HAP-1 (cell line): ENCODE results near the gene RAB31.
A peak's percentile ranks its signal among the peaks of the same experiment; 100 is the strongest.
"Not testable (repeated sequence)": the region's sequence is repeated elsewhere in the genome, so short reads cannot be mapped to it uniquely, and the experiment has no call there.

Experiments
- DNase-seq, 2 experiments: peaks; one replicate each; pipeline ENCODE4 v3.0.0-alpha.2; 2016 to 2020; ENCODE audit warnings: low spot score in 2 of 2
- H3K27me3 ChIP-seq: fragments of 250-450 bp; sonication (Bioruptor Pico); 2 replicates; pipeline ENCODE4 v1.5.1; 2020; ENCODE audit warnings: low read depth, mild to moderate bottlenecking, moderate library complexity
- H3K36me3 ChIP-seq: fragments of 250-450 bp; sonication (Bioruptor Pico); replicated peaks from 2 replicates; pipeline ENCODE4 v1.5.1; 2020; ENCODE audit warnings: mild to moderate bottlenecking
- H3K4me1 ChIP-seq: fragments of 250-450 bp; sonication (Bioruptor Pico); 2 replicates; pipeline ENCODE4 v1.5.1; 2020; ENCODE audit warnings: mild to moderate bottlenecking
- H3K4me3 ChIP-seq: fragments of 250-450 bp; sonication (Bioruptor Pico); 2 replicates; pipeline ENCODE4 v1.5.1; 2020; ENCODE audit warnings: mild to moderate bottlenecking, moderate library complexity
- H3K9me3 ChIP-seq: fragments of 250-450 bp; sonication (Bioruptor Pico); 2 replicates; pipeline ENCODE4 v1.5.1; 2020; ENCODE audit warnings: mild to moderate bottlenecking, moderate library complexity
- in situ Hi-C: fragments of 300-500 bp; cut with MboI; formaldehyde crosslinking; loops from 3 replicates; pipeline ENCODE4 v1.14.3; 2020; ENCODE audit warnings: low sequenced_read_pairs, inconsistent platforms, mixed read lengths

Gene RAB31

DNA sequence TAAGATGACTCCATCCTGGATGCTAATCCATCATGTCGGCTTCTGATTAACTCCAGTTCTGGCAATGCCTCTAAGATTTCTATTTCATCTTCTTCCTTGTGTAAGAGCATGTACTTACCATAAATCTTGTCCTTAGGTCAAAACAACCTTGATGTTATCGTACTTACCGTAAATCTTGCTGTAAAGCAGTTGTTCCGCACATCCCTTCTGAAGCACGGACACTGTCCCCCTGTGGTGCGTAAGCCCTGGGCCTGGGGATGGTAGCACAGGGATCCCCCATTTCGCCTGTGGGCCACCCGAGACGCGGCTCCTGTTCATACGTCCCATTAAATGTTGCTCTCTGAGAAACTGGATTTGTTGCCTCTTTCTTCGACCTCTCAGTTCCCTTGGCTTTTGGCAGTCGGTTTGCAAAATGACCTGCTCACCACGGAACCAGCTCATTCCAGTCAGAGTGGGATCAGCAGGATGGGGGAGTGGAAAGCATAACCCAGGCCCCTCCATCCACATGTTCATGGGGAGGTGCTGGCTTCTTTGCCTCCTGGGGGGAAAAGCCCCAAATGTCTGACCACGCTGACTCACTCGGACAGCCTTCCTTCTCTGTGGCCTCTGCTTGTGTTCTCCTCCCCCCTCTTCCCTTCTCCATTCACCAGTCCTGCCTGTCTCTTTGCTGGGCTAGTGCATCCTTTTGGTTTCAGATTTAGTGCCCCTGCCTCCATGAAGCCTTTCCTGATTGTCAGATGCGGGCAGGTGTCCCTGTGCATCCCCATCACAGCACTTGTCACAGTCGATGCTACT is 49.9 kb downstream of the RAB31 start:
- H3K4me3 ChIP-seq, result no peak overlapping the region
- H3K27me3 ChIP-seq, result no peaks in the 10 kb centered on the region
- DNase-seq, result no peak
- no peaks in the 10 kb centered on the region for H3K36me3 ChIP-seq
- H3K9me3 ChIP-seq, result peaks cover under 1% of the 10 kb centered on the region; the same call in 1 of the 2 replicates
- in situ Hi-C loops, result no loop called here
- H3K4me1 ChIP-seq, result no peaks in the 10 kb centered on the region

DNA sequence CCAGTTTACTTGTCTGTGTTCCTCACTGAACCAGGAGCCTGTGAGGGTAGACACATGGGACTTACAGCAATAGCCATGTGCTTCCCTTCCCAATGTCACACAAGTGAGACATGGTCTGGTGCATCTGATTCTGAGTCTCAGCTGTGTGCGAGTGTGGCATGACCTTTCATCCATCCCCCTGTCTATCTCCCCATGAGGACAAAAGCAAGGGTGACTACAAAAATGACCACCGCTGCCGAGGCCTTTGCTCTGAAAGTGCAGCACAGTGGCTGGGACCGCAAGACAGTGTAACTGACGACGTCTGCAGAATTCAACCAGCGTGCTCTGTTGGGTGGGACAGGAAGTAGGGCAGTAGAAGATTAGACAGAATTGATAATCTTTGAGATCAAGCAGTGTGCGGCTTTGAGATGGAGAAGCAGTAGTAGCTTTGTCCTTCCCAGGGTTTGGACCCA is 50.5 kb downstream of the RAB31 start:
- no peak overlapping the region for H3K4me3 ChIP-seq
- no peaks in the 10 kb centered on the region for H3K4me1 ChIP-seq
- in situ Hi-C loops, result no loop called here
- DNase-seq, result no peak
- peaks cover 2% of the 10 kb centered on the region; the same call in 1 of the 2 replicates for H3K9me3 ChIP-seq
- no peaks in the 10 kb centered on the region for H3K27me3 ChIP-seq
- H3K36me3 ChIP-seq, result no peaks in the 10 kb centered on the region

DNA sequence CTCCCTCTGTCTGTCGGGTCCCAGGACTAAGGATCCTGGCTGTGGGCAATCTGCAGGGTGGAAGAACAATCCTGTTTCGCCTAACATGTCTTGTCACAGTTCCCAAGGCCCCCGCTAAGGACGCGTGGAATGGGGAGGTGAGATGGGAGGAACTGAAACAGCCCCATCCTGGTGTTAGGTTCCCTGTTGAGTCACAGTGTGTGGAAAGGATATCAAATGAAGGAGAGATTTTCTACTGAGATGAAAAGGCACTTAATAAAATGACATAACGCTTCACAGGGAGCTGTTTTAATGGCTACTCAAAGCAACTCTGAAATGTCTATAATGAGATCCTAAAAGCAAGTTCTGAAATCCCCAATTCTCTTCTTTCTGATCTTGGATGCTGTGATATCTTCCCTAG is 52.5 kb downstream of the RAB31 start:
- Histone ChIP-seq H3K4me3 (no peak overlapping the region), H3K36me3 (no peaks in the 10 kb centered on the region), H3K4me1 (no peaks in the 10 kb centered on the region), H3K27me3 (no peaks in the 10 kb centered on the region), H3K9me3 (peaks cover 2% of the 10 kb centered on the region; the same call in 1 of the 2 replicates)
- DNase-seq, result no peak
- in situ Hi-C loops, result no loop called here

DNA sequence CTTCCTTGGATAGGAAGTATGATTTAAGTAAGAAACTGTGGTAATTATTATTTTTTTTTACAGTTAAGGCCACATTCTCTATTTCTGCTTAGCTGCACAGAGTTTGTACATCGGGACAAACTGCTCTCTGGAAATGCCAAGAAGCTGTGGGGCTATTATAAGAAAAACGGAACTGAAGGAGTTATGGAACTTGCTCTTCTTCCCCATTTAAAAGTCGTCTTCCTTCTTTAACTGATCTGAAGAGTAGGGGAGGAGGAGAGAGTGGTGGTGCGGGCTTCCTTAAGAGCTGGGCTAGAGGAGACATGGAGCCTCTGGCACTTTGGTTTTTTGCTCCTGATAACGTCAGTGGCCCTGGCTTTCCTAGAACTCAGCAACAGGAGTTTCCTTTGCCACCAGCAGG is 54.4 kb downstream of the RAB31 start:
- H3K27me3 ChIP-seq, result no peaks in the 10 kb centered on the region
- no peak for DNase-seq
- no peaks in the 10 kb centered on the region for H3K36me3 ChIP-seq
- H3K4me3 ChIP-seq, result no peak overlapping the region
- no peaks in the 10 kb centered on the region for H3K4me1 ChIP-seq
- in situ Hi-C loops, result no loop called here
- peaks cover 2% of the 10 kb centered on the region; the same call in 1 of the 2 replicates for H3K9me3 ChIP-seq

DNA sequence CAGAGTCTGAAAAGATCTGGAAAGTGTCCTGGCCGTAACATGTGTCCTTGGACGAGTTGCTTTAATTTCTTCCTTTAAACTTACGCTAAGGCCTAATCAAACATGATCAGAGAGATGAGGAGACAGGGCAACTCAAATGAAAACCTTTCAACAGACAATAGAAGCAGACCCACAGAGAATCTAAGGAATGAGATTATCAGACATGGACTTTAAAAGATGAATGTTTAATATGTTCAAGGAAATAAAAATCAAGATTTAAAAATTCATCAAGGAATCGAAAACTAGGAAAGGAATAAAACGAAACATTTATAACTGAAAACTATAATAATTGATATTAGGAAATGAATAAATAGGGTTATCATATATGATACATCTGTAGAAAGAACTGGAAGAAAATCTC is 55.1 kb downstream of the RAB31 start:
- Histone ChIP-seq H3K36me3 (no peaks in the 10 kb centered on the region), H3K9me3 (peaks cover 2% of the 10 kb centered on the region; the same call in 1 of the 2 replicates), H3K27me3 (no peaks in the 10 kb centered on the region), H3K4me1 (no peaks in the 10 kb centered on the region; the same call in 1 of the 2 replicates), H3K4me3 (no peak overlapping the region)
- no peak for DNase-seq
- in situ Hi-C loops, result no loop called here

DNA sequence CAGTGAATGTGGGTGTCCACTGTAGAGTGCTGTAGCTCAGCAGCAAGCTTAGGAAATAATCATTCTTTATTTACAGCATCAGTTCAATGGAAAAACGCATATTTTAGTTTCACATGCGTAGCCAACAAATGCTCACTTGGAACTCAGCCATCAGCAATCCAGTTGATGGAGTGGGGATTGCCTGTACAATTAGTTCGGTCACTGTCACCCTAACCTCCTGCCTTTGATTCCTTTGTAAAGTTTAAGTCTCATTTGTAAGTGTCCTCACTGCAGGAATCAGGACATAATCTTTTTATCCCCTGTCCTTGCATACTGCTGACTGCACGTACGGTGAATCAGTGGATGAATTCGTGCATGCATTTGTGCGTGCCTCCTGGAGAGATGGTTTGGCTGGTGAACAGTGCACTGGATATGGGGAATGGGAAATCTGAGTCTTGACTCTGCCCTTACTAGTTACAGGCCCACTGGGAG is 55.9 kb downstream of the RAB31 start:
- Histone ChIP-seq H3K27me3 (no peaks in the 10 kb centered on the region), H3K36me3 (no peaks in the 10 kb centered on the region), H3K9me3 (peaks cover 2% of the 10 kb centered on the region; the same call in 1 of the 2 replicates), H3K4me3 (no peak overlapping the region), H3K4me1 (no peaks in the 10 kb centered on the region; the same call in 1 of the 2 replicates)
- DNase-seq, result no peak
- in situ Hi-C loops, result no loop called here

DNA sequence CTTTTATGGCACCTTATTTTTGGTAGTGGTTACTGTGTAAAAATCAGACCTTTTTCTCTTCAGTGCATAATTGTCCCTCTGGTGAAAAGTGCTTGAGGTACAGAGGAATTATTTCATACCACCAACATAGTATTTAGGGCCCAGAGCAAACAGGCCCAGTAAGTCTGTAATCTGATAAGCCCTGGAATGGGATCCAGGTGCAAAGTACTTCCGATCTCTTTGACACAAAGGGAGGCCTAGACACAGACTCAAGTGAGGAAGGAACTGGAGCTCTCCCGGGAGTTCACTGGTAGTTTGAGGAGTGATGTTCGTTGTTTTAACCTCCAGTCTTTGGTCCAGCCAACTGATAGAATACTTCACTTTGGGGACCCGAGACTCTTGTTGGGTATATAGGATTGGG is 57.4 kb downstream of the RAB31 start:
- Histone ChIP-seq H3K36me3 (no peaks in the 10 kb centered on the region), H3K9me3 (peaks cover 2% of the 10 kb centered on the region; the same call in 1 of the 2 replicates), H3K4me3 (no peak overlapping the region), H3K27me3 (no peaks in the 10 kb centered on the region), H3K4me1 (peaks cover 7% of the 10 kb centered on the region)
- in situ Hi-C loops, result no loop called here
- DNase-seq, result no peak

DNA sequence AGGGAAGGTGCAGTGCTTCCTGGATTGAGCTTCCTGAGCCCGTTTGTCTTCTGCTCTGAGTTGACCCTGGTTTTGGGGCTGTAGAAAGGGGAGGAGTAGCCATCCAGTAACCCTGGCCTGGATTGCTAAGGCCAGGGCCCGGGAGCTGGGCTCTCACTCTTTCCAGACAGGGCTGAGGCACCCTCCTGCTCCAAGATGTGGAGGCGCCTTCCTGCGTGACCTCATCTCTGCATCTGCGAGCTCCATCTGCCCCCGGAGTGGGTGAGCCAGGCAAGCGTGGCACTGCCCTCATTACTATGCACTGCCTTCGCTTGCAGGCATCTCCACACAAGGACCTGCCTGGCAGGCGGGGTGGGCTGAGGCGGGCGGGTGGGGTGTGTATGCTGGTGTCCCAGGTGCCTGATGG is 58.0 kb downstream of the RAB31 start:
- Histone ChIP-seq H3K27me3 (no peaks in the 10 kb centered on the region), H3K9me3 (peaks cover 2% of the 10 kb centered on the region; the same call in 1 of the 2 replicates), H3K4me3 (no peak overlapping the region), H3K36me3 (no peaks in the 10 kb centered on the region), H3K4me1 (peaks cover 8% of the 10 kb centered on the region)
- in situ Hi-C loops, result no loop called here
- no peak for DNase-seq

DNA sequence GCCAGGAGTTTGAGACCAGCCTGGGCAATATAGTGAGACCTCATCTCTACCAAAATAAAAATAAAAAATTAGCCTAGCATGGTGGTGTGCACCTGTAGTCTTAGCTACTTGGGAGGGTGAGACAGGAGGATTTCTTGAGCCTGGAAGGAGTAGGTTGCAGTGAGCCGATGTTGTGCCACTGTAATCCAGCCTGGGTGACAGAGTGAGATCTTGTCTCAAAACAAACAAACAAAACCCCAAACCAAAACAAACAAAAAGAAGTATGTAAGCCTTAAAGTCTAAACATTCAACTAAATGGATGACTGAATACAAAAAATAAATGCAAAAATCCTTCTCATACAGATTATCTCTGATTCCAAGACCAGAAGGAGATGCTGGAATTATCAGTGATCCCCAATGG is 58.6 kb downstream of the RAB31 start:
- H3K4me1 ChIP-seq, result peaks cover 11% of the 10 kb centered on the region
- no peak for DNase-seq
- no peaks in the 10 kb centered on the region for H3K27me3 ChIP-seq
- H3K9me3 ChIP-seq, result peaks cover 2% of the 10 kb centered on the region; the same call in 1 of the 2 replicates
- in situ Hi-C loops, result no loop called here
- H3K4me3 ChIP-seq, result no peak overlapping the region
- H3K36me3 ChIP-seq, result no peaks in the 10 kb centered on the region

DNA sequence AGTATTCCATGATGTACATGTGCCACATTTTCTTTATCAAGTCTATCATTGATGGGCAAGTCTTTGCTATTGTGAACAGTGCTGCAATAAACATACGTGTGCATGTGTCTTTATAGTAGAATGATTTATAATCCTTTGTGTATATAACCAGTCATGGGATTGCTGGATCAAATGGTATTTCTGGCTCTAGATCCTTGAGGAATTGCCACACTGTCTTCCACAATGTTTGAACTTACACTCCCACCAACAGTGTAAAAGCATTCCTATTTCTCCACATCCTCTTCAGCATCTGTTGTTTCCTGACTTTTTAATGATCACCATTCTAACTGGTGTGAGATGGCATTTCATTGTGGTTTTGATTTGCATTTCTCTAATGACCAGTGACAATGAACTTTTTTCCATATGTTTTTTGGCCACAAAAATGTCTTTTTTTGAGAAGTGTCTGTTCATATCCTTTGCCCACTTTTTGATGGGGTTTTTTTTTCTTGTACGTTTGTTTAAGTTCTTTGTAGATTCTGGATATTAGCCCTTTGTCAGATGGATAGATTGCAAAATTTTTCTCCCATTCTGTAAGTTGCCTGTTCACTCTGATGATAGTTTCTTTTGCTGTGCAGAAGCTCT is 60.1 kb downstream of the RAB31 start:
- DNase-seq, in situ Hi-C loops, H3K4me3 ChIP-seq, H3K27me3 ChIP-seq, H3K36me3 ChIP-seq, H3K9me3 ChIP-seq: not testable (repeated sequence)
- H3K4me1 ChIP-seq, result peaks cover 12% of the 10 kb centered on the region

DNA sequence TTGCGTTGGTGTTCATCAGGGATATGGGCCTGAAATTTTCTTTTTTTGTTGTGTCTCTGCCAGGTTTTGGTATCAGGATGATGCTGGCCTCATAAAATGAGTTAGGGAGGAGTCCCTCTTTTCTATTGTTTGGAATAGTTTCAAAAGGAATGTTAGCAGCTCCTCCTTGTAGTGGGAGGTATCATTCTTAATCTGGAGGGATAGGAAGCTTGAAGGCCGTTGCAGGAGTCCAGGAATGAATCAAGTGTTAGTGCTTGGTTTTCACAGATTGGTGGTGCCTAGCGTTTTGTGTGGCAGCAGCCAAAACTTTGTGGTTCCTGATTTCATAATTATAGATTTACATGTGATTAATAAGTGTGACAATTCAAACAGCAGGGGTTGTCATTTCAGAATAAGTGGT is 62.0 kb downstream of the RAB31 start:
- not testable (repeated sequence) for H3K27me3 ChIP-seq, DNase-seq, H3K4me3 ChIP-seq, H3K9me3 ChIP-seq, H3K36me3 ChIP-seq
- peaks cover 12% of the 10 kb centered on the region for H3K4me1 ChIP-seq
- in situ Hi-C loops, result loop anchor here (10.0 kb wide), 1 partner anchor 65 kb away; no protein-coding TSS in a partner anchor

DNA sequence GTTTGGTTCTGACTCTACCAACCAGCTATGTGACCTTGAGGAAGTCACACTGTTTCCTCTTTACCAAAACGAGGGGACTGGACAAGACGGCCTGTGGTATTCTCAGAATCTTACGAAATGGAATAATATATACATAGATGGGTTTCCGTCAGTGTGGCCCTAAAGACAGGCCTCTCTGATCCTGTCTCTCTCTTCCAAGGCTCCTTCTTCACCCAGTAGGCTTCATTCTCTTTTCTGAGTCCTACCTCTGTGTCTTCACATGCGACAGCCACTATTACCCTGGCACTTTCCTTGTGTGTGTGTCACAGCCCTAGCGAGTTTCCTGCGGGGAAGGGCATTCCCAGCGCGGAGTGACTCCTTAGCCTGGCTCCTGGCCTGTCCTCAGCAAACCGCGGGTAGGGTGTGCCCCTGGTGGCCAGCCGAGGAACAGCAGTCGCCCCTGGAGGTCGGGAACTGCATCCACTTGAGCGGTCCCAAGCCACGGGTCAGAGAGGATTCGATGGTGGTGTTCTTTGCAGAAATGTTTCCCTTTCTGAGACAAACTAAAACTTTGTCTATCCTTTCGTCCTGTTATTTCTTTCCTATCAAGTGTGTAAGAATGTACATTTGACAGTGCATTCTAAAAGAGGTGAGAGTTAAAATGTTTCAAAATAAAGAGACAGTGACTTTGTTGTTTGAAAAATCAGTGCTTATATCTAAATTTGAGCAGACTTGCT is 63.3 kb downstream of the RAB31 start:
- H3K4me1 ChIP-seq, result peaks cover 12% of the 10 kb centered on the region

DNA sequence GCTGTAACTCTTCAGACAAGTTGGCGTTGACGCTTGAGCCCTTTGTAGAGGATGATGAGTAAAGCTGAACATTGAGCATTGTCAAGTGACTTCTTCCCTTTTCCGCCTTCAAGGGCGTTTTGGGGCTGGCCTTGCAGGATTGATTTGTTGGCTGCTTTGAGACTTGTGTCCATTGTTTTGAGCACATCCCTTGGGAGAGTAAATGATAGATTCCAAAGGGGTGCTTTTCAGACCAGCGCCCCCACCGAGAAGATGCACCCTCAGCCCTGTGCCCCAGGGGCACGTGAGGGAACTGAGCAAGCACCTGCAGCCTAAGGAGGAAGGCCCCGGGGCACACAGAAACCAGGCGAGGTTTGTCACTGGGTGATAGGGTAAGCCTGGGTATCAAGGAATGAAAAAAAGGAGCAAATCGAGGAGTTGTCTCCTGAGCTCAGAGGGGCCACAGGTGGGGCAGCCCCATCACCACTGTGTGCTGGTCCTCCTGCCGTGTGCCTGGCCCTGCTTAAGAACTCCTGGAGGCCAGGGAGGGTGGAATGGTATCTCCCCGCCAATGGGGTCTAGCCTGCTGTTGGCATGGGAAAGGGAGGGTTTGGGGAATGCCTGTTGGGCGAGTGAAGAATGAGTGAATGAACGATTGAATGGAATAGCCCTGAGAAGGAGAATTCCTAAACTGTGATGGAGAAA is 64.0 kb downstream of the RAB31 start:
- in situ Hi-C loops, result loop anchor here (10.0 kb wide), 1 partner anchor 63 kb away; no protein-coding TSS in a partner anchor
- H3K4me1 ChIP-seq, result peaks cover 12% of the 10 kb centered on the region

More for the DNA sequence above, 63.3 kb downstream of the RAB31 start:
- DNase-seq, result peak; percentile 66 to 93
- H3K36me3 ChIP-seq, result no peaks in the 10 kb centered on the region
- no peaks in the 10 kb centered on the region for H3K27me3 ChIP-seq
- no peak overlapping the region for H3K4me3 ChIP-seq
- H3K9me3 ChIP-seq, result no peaks in the 10 kb centered on the region
- in situ Hi-C loops, result loop anchor here (10.0 kb wide), 1 partner anchor 63 kb away; no protein-coding TSS in a partner anchor

More for the DNA sequence above, 64.0 kb downstream of the RAB31 start:
- Histone ChIP-seq H3K36me3 (no peaks in the 10 kb centered on the region), H3K4me3 (no peak overlapping the region), H3K9me3 (no peaks in the 10 kb centered on the region), H3K27me3 (no peaks in the 10 kb centered on the region)
- no peak for DNase-seq
